ENCODE data around the gene DKK1. TPM values are rescaled to one million over a fixed set of nuclear protein-coding genes. Genes with fewer than 3 reads are reported as not detected.
"Not testable (repeated sequence)": the region's sequence is repeated elsewhere in the genome, so short reads cannot be mapped to it uniquely, and the experiment has no call there.

The DKK1 gene
- total RNA-seq, 1 donor from 2014 or later: 19.6 TPM

- peak; percentile 51 for DNase-seq
Observed at GRCh38 chr10:52318136-52318701, 4.1 kb downstream of the DKK1 start.

- peak; percentile 89 for DNase-seq
Observed at GRCh38 chr10:52318822-52319464, 4.9 kb downstream of the DKK1 start.

- DNase-seq: no peak
Observed at GRCh38 chr10:52319926-52320325, 5.8 kb downstream of the DKK1 start.

GRCh38 chr10:52322323-52322722 lies 8.2 kb downstream of the DKK1 start:
- DNase-seq: no peak

- DNase-seq: no peak
Observed at GRCh38 chr10:52322936-52323335, 8.9 kb downstream of the DKK1 start.

DNA sequence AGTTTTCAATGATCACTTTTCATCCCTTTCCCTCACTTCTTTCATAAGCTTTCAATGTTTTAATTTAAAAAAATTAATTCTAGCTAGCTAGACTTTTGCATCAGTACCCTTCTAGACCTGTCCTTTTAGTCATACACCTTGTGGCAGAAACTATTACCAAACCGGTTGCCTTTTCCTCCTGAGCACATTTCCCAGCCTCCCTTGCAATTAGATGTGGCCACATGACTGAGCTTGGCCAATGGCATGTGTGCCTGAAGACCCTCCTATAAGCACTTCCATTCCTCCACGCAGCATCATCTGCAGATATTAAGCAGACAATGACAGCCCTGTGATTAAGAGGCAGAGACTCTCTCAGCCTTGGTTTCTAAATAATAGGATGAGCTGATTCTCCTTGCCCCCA lies 12.3 kb downstream of the DKK1 start:
- DNase-seq: no peak

GRCh38 chr10:52331638-52332364 lies 17.7 kb downstream of the DKK1 start:
- DNase-seq: no peak

- peak; percentile 34 for DNase-seq
Observed at GRCh38 chr10:52332815-52333214, 18.7 kb downstream of the DKK1 start.

- peak; percentile 66 for DNase-seq
Observed at GRCh38 chr10:52334595-52334994, 20.5 kb downstream of the DKK1 start.

- DNase-seq: peak; percentile 44
Observed at GRCh38 chr10:52335665-52336064, 21.6 kb downstream of the DKK1 start.

- DNase-seq: no peak
Observed at GRCh38 chr10:52337225-52337624, 23.1 kb downstream of the DKK1 start.

DNA sequence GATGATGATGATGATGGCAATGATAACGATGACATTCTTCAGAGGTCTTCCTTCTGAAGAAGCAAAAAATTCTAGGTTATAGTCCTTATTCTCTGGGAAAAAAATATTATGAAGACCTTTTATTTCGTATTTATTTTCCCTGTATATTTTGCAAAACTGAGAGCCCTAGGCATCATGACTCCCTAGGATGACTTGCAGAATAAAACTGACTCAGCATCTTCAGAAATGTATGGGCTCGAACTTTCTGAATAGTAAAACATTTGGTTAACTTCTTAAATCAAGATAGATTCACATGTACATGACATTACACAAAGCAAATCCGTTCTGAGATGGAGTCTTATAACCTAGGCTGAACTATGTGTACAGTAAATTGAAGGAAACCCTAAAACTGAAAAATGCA lies 29.4 kb downstream of the DKK1 start:
- no peak for DNase-seq

GRCh38 chr10:52346394-52347326 lies 32.6 kb downstream of the DKK1 start:
- DNase-seq: no peak

DNA sequence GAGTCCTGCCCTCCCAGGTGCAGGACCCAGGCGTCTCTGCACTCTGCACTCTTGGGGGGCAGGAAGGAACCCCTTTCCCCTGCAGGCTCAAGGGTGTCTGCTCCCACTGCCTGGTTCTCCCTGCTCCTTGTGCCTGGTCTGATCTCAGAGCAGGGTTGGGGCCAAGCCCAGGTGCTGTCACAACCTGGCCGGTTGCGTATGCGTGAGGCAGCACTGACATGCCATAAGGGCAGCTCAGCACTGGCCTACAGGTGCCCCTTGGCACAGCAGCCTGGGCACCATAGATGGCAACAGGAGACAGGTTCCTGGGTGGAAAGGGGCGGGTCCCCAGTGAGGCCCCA lies 33.2 kb downstream of the DKK1 start:
- DNase-seq: no peak

DNA sequence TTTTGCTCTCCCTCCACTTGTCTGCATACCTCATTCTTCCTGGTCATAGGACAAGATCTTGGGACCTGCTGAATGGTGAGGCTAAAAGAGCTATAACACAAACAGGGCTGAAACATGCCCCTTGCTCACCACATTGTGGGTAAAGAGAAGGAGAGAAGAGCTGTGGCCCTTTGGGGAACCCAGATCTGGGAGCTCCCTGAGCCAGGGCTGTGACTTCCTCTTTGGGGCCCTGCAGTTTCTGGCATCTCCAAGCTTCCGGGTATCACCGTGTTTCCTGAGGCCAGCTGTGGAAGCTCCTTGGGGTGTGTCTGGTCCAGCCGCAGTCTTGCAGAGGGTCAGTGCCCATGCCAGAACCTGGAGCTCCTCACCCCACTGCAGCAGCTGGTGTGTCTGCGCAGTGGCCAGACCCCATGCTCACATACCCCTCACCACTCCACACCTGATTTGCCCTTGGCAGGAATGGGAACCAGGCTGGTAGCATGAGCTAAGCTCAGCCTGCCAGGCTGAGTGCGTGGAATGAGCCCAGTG lies 34.0 kb downstream of the DKK1 start:
- no peak for DNase-seq

GRCh38 chr10:52351914-52352330 lies 37.8 kb downstream of the DKK1 start:
- peak; percentile 10 for DNase-seq

DNA sequence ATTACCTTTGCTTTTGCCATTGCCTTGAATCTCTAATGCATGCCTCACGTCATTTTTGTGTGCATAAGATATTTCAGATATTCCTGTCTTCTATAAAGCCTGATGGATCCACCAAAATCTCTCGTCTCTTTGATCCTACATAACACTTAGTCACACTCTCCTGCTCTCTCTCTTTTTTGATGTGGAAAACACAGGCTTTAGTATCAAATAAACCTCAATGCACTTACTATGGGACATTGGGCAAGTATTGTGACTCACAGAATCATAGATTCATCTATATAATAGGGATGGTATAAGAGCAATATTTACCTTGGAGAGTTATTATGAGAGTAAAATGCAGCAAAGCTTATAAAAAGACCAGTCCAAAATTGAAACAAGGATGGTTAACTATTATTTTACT lies 39.1 kb downstream of the DKK1 start:
- no peak for DNase-seq

DNA sequence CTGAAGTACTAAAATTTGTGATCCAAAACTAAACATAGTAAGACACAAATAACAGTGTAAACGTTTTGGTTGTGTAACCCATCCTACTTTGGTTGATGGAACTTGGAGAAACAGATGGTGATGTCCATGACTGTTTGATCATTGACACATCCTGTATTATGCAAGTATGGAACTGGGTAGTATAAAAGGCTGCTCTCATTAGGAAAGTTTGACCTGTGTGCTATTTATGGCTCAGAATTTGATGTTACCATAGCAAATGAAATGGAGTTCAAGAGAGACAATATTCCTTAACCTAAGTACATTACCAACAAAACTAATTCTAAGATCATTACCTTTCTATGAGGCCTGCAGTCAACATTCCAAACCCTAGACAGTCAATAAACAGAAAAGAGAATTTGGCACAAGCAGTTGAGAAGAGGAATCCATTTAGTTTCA lies 39.9 kb downstream of the DKK1 start:
- no peak for DNase-seq

- DNase-seq: no peak
Observed at GRCh38 chr10:52357971-52358370, 43.9 kb downstream of the DKK1 start.

DNA sequence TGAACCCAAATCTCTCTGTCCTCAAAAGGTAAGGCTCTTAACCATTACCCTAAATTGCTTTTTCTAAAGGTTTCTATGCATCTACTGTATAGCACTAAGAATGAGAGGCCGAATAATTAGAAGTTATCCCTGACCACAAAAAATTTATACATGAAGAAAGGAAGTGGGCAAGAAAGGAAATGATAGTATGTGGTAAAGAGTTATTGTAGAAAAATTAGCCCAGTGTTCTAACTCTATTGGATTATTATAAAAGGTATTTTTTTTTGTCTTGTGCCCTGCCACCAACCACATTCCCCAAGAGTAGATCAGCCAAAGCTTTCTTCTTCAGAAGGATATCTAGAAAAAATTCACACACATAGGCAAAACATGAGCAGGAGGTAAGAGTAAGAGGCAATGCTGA lies 45.4 kb downstream of the DKK1 start:
- DNase-seq: no peak

GRCh38 chr10:52365547-52366432 lies 51.7 kb downstream of the DKK1 start:
- DNase-seq: not testable (repeated sequence)
